Measurements from ENCODE around the gene BPIFB2. TPM values are rescaled to one million over a fixed set of nuclear protein-coding genes. Genes with fewer than 3 reads are reported as not detected.

Gene BPIFB2
- total RNA-seq, 4 donors from 2014 or later = 0.19 to 93.5 (median 1.6) TPM; not detected in 1

GRCh38 chr20:33059136-33059535 lies 51.6 kb downstream of the BPIFB2 start:
- 86 to 87% methylated on average over 6 to 7 of the region's 7 CpGs for WGBS, 2 donors
- Histone ChIP-seq H3K4me3 (no peak overlapping the region), H3K9me3 (no peaks in the 10 kb centered on the region), H3K36me3 (no peaks in the 10 kb centered on the region), H3K27me3 (peaks cover 0 to 51% (median 0%) of the 10 kb centered on the region in 4 donors), H3K27ac (no peak overlapping the region), H3K4me1 (no peaks in the 10 kb centered on the region)
- no peak for DNase-seq
- intact Hi-C loops (cut with DNase I) = no loop called here
- TF ChIP-seq POLR2A (IDR thresholded peaks at IDR 0.05) = no peak
- no peak for TF ChIP-seq CTCF (IDR thresholded peaks at IDR 0.05)

GRCh38 chr20:33059741-33060390 lies 52.4 kb downstream of the BPIFB2 start:
- H3K4me1 ChIP-seq = no peaks in the 10 kb centered on the region
- WGBS, 2 donors = 60 to 92% methylated on average over 7 to 11 of the region's 22 CpGs
- intact Hi-C loops (cut with DNase I) = no loop called here
- no peak for DNase-seq
- H3K4me3 ChIP-seq = no peak overlapping the region
- H3K9me3 ChIP-seq = no peaks in the 10 kb centered on the region
- peaks cover 0 to 44% (median 0%) of the 10 kb centered on the region in 4 donors for H3K27me3 ChIP-seq
- TF ChIP-seq POLR2A (IDR thresholded peaks at IDR 0.05) = no peak
- TF ChIP-seq CTCF (IDR thresholded peaks at IDR 0.05) = no peak
- no peak overlapping the region for H3K27ac ChIP-seq
- no peaks in the 10 kb centered on the region for H3K36me3 ChIP-seq

- intact Hi-C loops (cut with DNase I) = no loop called here
- Histone ChIP-seq H3K36me3 (no peaks in the 10 kb centered on the region), H3K27ac (no peak overlapping the region), H3K4me3 (no peak overlapping the region), H3K9me3 (no peaks in the 10 kb centered on the region), H3K4me1 (no peaks in the 10 kb centered on the region), H3K27me3 (peaks cover 0 to 28% (median 0%) of the 10 kb centered on the region in 4 donors)
- no peak for DNase-seq
- TF ChIP-seq CTCF (IDR thresholded peaks at IDR 0.05) (no peak), POLR2A (IDR thresholded peaks at IDR 0.05) (no peak)
- 36 to 75% methylated on average over 9 to 12 of the region's 14 CpGs for WGBS, 2 donors
These were observed 54.1 kb downstream of the BPIFB2 start for GRCh38 chr20:33061658-33062028.

- 39 to 46% methylated on average over 6 to 9 of the region's 9 CpGs for WGBS, 2 donors
- intact Hi-C loops (cut with DNase I) = no loop called here
- H3K4me3 ChIP-seq = no peak overlapping the region
- DNase-seq = no peak
- H3K27me3 ChIP-seq = peaks cover 0 to 22% (median 0%) of the 10 kb centered on the region in 4 donors
- H3K27ac ChIP-seq = no peak overlapping the region
- H3K4me1 ChIP-seq = no peaks in the 10 kb centered on the region
- H3K9me3 ChIP-seq = no peaks in the 10 kb centered on the region
- TF ChIP-seq CTCF (IDR thresholded peaks at IDR 0.05) (no peak), POLR2A (IDR thresholded peaks at IDR 0.05) (no peak)
- H3K36me3 ChIP-seq = no peaks in the 10 kb centered on the region
These were observed 54.8 kb downstream of the BPIFB2 start for GRCh38 chr20:33062105-33062824.

- Histone ChIP-seq H3K9me3 (no peaks in the 10 kb centered on the region), H3K36me3 (no peaks in the 10 kb centered on the region), H3K4me3 (no peak overlapping the region), H3K4me1 (no peaks in the 10 kb centered on the region), H3K27me3 (peaks cover 0 to 21% (median 0%) of the 10 kb centered on the region in 4 donors), H3K27ac (no peak overlapping the region)
- TF ChIP-seq POLR2A (IDR thresholded peaks at IDR 0.05) = no peak
- no peak for TF ChIP-seq CTCF (IDR thresholded peaks at IDR 0.05)
- intact Hi-C loops (cut with DNase I) = no loop called here
- 78% methylated on average over 1 of the region's 1 CpG; no CpG with 5 or more reads in 1 of the 2 donors for whole genome bisulfite sequencing, 2 donors
- no peak for DNase-seq
These were observed 55.3 kb downstream of the BPIFB2 start for GRCh38 chr20:33062825-33063149.
